NCI-H2196 (cell line): ENCODE results near the gene BHMT.
"Not testable (repeated sequence)": the region's sequence is repeated elsewhere in the genome, so short reads cannot be mapped to it uniquely, and the experiment has no call there.

ENCODE experiments used
- DNase-seq: peaks from one replicate; lab custom pipeline; 2025; ENCODE audit not compliant: unreplicated experiment; lab: John Stamatoyannopoulos, UW

Gene BHMT

DNA sequence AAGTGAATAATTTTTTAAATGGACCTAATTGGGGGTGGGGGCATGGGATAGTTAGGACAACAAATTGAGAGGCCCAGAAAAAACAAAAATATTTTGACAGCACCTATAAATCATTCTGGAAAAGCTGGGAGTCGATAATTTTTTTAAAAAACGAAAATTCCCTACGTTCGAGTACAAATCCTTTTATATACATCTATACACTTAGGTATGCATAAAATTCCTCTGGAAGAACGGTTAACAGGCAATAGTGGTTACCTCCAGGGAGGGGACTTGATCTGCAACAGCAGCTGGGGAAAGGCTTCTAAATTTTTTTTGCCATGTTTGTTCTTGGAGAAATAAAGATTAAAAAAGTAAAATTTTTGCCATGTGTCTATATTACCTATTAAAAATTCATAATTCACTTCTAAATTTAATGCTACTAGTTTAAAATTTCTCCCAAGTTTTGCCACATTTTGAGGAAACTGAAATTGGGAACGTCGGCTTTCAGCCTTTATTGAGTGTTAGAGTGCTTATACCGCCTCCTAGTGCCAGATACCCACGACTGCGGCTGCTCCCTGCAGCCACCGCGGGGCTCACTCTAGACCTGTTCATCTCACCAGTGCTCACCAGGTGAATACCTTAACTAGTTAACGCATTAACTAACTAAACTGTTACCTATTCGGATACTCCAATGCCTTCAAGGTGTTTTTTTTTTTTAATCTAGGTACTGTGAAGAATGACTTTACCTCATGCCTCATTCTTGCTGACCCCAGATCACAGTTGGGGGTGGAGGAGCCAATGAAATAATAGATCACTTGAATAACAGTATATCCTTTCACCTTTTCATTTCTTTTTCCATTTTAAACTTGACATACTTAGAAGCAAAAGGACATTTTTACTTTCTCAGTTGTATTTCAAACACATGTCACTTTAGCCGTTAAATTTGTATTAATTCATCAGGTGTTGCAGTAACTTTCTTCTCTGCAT is 1.8 kb upstream of the BHMT start:
- no peak for DNase-seq

GRCh38 chr5:79111960-79112702 is 522 bp downstream of the BHMT start:
- DNase-seq = no peak

DNA sequence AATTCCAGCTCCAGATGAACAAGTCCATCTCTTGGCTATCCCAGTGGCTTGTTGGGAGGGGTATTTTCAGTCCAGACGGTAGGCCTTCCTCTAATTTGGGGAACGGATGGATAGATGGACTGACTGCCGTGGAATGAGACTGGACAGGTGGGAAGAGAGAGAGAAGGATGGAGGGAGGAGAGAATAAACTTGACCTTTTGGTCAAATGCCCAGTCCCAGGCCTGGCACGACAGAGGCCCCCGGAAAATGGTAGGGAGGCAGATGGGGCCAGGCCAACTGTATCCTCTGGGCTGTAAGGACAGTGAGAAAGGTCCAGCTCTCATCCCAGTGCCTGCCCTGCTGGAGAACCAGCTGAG is 1.1 kb downstream of the BHMT start:
- no peak for DNase-seq

DNA sequence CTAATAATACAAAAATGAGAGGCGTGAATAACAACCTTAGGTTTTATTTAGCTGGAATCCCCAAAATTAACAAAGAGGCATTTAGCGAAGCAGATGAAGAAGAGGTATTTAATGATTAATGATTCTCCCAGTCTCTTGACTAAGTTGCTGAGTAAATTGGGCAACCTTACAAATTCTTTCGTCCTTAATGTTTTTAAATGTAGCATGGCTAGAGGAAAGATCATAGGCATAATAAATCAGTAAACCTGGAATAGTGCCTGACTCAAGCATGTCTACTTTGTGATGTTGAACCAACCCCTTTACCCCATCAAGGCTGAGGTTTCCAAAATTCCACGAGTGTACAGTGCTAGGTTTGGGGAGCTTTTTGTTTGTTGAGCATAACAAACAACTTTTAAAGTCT is 7.9 kb downstream of the BHMT start:
- DNase-seq = no peak

- no peak for DNase-seq
Measured at GRCh38 chr5:79120221-79120620, 8.6 kb downstream of the BHMT start.

DNA sequence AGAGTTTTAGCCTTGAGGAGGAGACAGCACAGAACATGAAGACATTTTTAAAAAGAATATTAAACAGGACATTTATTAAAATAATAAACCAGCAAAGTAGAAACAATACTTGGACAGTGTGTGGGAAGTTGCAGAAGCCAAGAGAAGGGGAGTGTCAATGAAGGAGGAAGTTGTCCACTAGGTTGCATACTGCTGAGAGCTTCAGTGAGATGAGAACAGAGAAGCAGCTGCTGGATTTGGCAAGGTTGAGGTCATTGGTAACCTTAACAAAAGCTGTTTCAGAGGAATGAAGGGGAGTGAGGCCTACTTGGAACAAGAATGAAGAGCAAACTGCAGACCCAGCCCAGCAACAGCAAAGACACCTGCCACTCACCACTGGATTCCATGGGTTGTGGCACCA is 11.4 kb downstream of the BHMT start:
- DNase-seq = no peak

DNA sequence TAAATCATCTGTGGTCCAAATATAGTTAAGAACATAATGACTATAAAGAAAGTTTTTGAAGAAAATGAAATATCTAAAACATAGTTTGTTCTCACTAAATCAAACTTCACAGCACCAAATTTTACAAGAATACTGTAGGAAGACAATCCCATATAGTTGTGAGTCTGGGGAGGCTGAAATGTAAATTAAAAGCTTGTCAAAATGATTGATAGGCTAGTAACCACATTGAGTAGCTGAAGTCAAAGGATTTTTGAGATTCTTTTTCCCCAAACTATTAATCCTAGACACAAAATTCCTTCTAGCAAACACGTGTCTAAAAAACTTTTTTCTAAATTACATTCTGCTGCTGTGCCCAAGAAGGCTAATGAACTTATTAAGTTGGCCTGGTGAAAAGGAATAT is 13.0 kb downstream of the BHMT start:
- no peak for DNase-seq

GRCh38 chr5:79130781-79131180 is 19.2 kb downstream of the BHMT start:
- no peak for DNase-seq

GRCh38 chr5:79133121-79133656 is 21.6 kb downstream of the BHMT start:
- DNase-seq = peak; percentile 37

GRCh38 chr5:79133657-79134451 is 22.2 kb downstream of the BHMT start:
- peak; percentile 35 for DNase-seq

DNA sequence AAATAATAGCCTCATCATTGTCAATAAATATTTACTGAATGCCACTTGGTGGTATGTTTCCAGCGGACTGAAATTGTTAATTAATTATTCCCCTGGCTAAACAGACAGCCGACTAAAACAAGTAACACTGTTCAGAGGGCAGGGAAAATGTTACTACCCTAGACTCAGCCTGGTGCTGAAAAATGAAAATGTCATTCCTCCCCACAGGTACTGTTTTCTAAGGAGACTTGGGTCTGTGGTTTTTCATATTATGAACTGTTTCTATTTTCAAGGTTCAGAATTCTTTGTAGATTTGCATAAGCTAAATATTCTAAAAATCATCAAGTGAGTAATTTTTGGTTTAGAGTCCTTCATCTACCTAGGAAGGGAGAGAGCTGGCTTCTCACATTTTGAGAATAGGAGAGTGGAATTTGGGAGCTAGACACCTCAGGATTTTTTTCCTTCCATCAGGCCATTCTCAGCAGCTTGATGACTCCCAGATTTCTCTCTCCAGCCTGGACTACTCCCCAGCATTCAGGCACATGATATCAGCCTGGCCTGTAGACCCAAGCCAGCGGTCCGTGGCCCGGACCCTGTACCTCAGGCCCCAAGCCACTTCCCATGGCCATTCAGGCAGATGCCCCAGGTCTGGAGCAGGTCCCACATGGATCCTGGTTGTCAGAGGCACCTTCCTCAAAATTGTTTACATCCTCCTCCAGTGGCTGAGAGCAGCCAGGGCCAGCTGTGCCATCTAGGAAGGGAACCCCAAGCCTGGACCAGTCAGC is 24.4 kb downstream of the BHMT start:
- DNase-seq = no peak

- DNase-seq = no peak
Measured at GRCh38 chr5:79136618-79137017, 25.0 kb downstream of the BHMT start.

DNA sequence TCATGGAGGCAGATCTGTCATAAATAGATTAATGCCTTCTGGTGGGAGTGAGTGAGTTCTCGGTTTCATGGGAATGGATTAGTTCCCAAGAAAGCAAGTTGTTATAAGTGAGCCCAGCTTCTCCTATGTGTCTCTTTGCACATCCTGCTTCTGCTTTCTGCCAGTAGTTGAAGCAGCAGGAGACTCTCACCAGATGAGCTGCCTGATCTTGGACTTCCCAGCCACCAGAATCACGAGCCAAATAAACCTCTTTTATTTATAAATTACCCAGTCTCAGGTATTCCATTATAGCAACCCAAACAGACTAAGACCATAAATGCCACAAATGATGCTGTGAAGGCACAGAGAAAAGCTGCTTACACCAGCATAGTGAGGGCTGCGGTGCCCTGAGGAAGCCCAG is 28.9 kb downstream of the BHMT start:
- no peak for DNase-seq

- DNase-seq = no peak
Measured at GRCh38 chr5:79143684-79144379, 32.2 kb downstream of the BHMT start.

DNA sequence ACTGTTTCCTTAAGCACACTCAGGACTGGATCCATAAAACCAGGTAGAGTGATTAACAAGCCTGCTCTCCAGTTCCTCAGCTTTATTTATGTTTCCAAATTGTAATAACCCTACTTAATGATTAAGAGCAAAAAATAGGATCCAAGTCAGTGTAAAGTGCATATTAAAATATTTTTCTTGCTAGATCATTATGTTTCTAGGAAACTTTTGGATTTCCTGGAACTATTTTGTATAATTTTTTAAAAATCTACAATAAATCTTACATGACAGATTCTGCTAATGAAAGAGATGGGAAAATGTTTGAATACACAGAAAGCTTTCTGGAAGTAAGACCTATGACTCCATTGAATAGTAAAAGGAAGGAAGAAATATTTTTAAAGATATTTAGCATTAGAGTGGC is 35.5 kb downstream of the BHMT start:
- no peak for DNase-seq

- no peak for DNase-seq
Measured at GRCh38 chr5:79149433-79149832, 37.8 kb downstream of the BHMT start.

GRCh38 chr5:79151942-79152671 is 40.5 kb downstream of the BHMT start:
- DNase-seq = no peak

- no peak for DNase-seq
Measured at GRCh38 chr5:79157305-79157704, 45.7 kb downstream of the BHMT start.

- not testable (repeated sequence) for DNase-seq
Measured at GRCh38 chr5:79161647-79162046, 50.0 kb downstream of the BHMT start.
